Duodenal mucosa (tissue), 2 donors: Measurements from ENCODE around the gene C11orf58.

Source experiments
- H3K27ac ChIP-seq: one replicate; pipeline ENCODE4 v1.7.0; 2013; ENCODE audit warnings: low read depth, low read length
- H3K27me3 ChIP-seq, 2 donors: one replicate each; pipeline ENCODE4 v1.7.0; 2013; ENCODE audit warnings: low read length in 2 of 2, control low read depth in 1 of 2; ENCODE audit not compliant: insufficient read depth in 2 of 2, control insufficient read depth in 1 of 2
- H3K36me3 ChIP-seq, 2 donors: one replicate each; pipeline ENCODE4 v1.7.0; 2013; ENCODE audit warnings: low read length in 2 of 2, control low read depth in 1 of 2; ENCODE audit not compliant: insufficient read depth in 2 of 2, control insufficient read depth in 1 of 2
- H3K4me1 ChIP-seq, 2 donors: one replicate each; pipeline ENCODE4 v1.7.0; 2013; ENCODE audit warnings: low read length in 2 of 2, control low read depth in 1 of 2; ENCODE audit not compliant: insufficient read depth in 2 of 2, control insufficient read depth in 1 of 2
- H3K4me3 ChIP-seq, 2 donors: one replicate each; pipeline ENCODE4 v1.7.0; 2013; ENCODE audit warnings: low read length in 2 of 2, low read depth in 1 of 2
- H3K9ac ChIP-seq, 2 donors: one replicate each; pipeline ENCODE4 v1.7.0; 2013; ENCODE audit warnings: low read length in 2 of 2, low read depth in 1 of 2
- H3K9me3 ChIP-seq, 2 donors: one replicate each; pipeline ENCODE4 v1.7.0; 2013; ENCODE audit warnings: low read length in 2 of 2, control low read depth in 1 of 2; ENCODE audit not compliant: control insufficient read depth in 1 of 2

Gene C11orf58

DNA sequence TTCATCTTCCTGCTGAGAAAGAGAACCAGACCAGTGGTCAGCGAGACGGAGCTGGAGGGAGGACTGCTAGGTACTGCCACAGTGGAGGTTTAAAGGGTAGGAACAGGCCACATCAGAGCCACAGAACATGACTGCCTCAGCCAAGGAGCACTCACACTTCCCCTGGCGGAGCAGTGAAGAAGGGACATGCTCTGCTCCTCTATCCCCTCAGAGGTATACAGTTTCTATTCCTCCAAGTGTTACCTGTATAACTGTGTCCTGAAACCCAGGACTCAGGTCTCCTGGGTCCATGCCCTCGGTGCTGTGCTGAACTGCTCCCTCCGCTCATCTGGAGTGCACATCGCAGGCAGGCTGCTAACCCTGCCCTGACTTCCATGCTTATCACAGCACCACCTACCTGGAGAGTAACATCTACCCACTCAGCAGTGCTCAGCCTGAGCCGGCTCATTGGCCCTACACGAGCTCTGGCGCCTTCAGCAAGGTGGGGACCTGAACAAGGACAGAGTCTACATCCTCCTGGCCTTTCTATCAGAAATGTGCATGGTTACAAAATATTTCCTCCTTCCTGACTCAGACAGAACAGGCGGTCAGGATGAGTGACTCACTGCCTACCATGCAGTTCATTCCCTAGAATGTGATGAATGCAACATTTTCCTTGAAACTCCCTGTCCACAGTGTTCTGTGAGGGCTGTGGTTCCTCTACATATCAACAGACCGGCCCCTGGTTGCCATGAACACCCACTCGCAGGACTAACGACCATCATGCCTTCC lies 52.9 kb downstream of the C11orf58 start:
- Histone ChIP-seq H3K27me3 (no peaks in the 10 kb centered on the region), H3K9ac (no peak overlapping the region), H3K4me3 (no peak overlapping the region), H3K4me1 (peaks cover 10 to 18% of the 10 kb centered on the region in 2 donors), H3K36me3 (peaks cover 13 to 60% of the 10 kb centered on the region in 2 donors), H3K9me3 (no peaks in the 10 kb centered on the region), H3K27ac (no peak overlapping the region)

DNA sequence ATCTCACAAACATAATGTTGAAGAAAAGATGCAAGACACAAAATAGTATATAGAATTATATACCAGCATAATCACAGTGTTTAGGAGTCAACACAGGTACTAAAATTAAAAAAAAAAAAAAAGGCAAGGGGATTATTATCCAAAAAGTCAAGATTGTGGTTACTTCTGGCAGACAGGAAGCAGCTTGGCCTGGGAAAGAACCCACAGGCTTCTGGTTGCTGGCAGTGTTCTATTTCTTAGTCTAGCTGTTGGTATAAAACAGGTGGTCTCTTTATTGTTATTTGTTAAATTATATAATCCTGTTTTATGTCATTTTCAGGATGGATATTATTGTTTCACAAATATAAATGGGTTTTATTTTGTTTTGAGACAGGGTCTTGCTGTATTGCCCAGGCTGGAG lies 54.0 kb downstream of the C11orf58 start:
- H3K9ac ChIP-seq = no peak overlapping the region
- no peaks in the 10 kb centered on the region for H3K9me3 ChIP-seq
- H3K36me3 ChIP-seq = peaks cover 13 to 70% of the 10 kb centered on the region in 2 donors
- H3K27ac ChIP-seq = no peak overlapping the region
- no peak overlapping the region for H3K4me3 ChIP-seq
- peaks cover 8 to 14% of the 10 kb centered on the region in 2 donors for H3K4me1 ChIP-seq
- no peaks in the 10 kb centered on the region for H3K27me3 ChIP-seq

DNA sequence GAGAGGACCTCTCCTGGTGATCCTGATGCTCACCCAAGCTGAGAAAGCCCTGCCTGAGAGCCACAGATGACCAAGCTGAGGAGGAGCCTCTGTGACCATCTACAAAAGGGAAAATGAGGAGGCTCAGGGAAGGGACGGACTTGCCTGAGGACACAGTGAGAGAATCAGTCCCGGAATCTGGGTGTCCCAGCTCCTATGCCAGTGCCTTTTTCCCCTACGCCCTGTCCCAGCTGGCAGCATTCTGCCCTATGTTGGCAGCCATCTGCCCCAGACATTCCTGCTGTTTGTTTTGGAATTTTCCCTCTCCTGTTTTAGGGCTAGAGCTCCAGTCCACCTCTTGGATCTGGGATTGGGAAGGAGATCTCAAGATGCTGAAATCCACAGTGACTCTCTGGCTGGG lies 54.6 kb downstream of the C11orf58 start:
- Histone ChIP-seq H3K27ac (no peak overlapping the region), H3K36me3 (peaks cover 15 to 74% of the 10 kb centered on the region in 2 donors)

DNA sequence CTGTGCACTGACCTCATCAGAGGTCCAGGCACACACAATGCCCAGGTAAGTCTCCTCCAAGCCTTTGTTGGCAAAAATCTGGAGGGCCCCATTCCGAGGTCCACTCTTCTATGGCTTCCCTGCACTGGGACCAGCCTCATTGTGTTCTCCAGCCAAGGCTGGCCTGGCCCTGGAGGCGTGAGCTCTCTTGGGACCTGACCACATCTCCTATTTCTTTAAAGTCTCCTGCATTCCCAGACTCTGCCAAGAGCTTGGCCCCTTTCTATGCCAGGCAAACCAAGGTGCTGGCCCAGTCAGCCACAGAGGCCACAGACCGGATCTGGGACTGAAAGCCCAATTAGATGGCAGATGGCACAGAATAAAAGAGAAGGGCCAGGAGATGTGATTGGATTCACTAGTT lies 55.1 kb downstream of the C11orf58 start:
- Histone ChIP-seq H3K4me3 (no peak overlapping the region), H3K27me3 (no peaks in the 10 kb centered on the region), H3K9me3 (no peaks in the 10 kb centered on the region), H3K4me1 (peaks cover 8 to 14% of the 10 kb centered on the region in 2 donors), H3K27ac (no peak overlapping the region), H3K36me3 (peaks cover 18 to 71% of the 10 kb centered on the region in 2 donors), H3K9ac (no peak overlapping the region)

More for the DNA sequence above, 54.6 kb downstream of the C11orf58 start:
- Histone ChIP-seq H3K4me1 (peaks cover 8 to 14% of the 10 kb centered on the region in 2 donors), H3K9me3 (no peaks in the 10 kb centered on the region), H3K27me3 (no peaks in the 10 kb centered on the region), H3K4me3 (no peak overlapping the region), H3K9ac (no peak overlapping the region)

DNA sequence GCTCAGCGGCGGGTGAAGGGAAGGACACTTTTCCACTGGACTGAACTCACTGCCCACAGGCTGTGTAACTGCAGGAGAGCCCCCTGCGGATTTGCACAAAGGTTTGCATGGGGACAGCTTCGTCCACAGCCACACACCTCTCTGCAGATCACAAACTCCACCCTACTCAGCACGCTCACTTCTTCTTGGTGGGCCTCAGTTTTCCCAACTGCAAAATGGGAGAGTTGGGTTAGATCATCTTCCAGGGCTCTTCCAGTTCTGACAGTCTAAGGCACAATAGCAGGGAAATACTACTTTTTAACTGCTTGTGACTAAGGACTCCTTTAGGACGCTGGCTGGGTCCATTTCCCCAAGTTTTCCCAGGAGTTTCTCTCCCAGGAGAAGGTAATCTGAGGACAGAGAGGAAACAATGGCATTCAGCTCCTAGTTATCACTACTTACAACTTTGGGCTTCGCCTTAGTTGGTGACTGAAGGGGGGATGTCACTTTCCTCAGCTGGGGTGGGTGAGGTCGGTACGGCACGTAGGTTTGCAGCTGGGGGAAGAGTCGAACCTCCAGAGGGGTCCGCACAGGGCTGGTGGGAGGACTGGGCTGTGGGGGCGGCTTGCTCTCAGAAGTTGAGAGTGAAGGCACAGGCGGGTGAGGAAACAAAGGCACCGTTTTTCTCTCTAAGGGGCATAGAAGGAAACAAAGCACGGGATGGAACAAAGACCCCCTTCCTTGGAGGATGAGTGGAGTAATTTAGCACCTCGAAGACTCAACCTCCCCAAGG lies 55.8 kb downstream of the C11orf58 start:
- Histone ChIP-seq H3K9ac (no peak overlapping the region), H3K27ac (no peak overlapping the region), H3K27me3 (no peaks in the 10 kb centered on the region), H3K4me1 (peaks cover 8 to 14% of the 10 kb centered on the region in 2 donors), H3K36me3 (peaks cover 18 to 65% of the 10 kb centered on the region in 2 donors), H3K9me3 (no peaks in the 10 kb centered on the region), H3K4me3 (no peak overlapping the region)

DNA sequence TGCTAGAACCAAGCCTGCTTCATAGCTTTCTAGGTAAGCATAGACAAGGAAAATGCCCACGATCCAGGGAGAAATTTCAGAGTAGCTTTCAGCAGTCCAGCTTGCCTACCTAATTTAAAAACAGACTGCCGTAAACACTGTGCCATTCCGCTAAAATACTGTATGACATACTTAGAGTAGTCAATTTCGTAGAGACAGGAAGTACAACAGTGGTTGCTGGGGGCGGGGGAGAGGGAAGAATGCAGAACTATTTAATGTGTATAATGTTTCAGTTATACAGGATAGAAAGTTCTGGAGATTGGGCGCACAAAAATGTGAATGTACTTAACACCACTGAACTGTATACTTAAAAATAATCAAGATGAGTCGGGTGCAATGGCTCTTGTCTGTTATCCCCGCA lies 56.7 kb downstream of the C11orf58 start:
- Histone ChIP-seq H3K4me1 (peaks cover 8 to 14% of the 10 kb centered on the region in 2 donors), H3K36me3 (peaks cover 25 to 61% of the 10 kb centered on the region in 2 donors), H3K9ac (no peak overlapping the region), H3K9me3 (no peaks in the 10 kb centered on the region), H3K27ac (no peak overlapping the region), H3K4me3 (no peak overlapping the region), H3K27me3 (no peaks in the 10 kb centered on the region)

DNA sequence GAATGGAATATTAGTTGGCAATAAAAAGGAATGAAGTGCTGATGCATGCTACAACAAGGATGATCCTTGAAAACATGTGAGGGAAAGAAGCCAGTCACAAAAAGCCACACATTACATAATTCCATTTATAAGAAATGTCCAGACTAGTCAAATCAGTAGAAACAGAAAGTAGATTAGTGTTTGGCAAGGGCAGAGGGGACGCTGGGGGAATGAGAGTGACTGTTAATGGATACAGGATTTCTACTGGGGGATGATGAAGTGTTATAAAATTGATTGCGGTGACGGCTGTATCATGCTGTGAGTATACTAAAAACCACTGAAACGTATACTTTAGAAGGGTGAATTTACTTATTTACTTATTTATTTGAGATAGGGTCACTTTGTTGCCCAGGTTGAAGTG lies 57.9 kb downstream of the C11orf58 start:
- Histone ChIP-seq H3K27me3 (no peaks in the 10 kb centered on the region), H3K36me3 (peaks cover 27 to 61% of the 10 kb centered on the region in 2 donors), H3K4me1 (peaks cover 5 to 7% of the 10 kb centered on the region in 2 donors), H3K9ac (no peak overlapping the region), H3K4me3 (no peak overlapping the region), H3K27ac (no peak overlapping the region), H3K9me3 (no peaks in the 10 kb centered on the region)

DNA sequence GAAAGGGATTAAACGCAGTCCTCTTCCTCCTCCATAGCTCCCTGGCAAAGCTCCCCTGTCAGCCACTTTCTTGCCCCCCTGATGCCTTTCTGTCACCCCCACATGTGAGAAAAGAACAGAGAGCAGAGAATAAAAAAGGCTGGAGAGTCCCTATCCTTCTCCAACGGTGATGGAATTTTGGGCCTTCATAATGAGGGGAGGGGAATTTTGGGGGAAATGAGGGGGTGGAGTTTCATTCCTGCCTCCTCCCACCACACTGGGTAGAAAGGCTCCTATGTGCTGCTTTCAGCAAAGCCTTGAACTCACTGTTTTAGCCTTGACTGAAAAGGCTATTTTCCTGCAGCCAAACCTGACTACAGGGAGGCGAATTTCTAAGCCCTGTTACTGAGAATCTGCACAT lies 59.3 kb downstream of the C11orf58 start:
- no peaks in the 10 kb centered on the region for H3K4me1 ChIP-seq
- no peak overlapping the region for H3K4me3 ChIP-seq
- no peak overlapping the region for H3K27ac ChIP-seq
- peaks cover 26 to 63% of the 10 kb centered on the region in 2 donors for H3K36me3 ChIP-seq
- H3K27me3 ChIP-seq = no peaks in the 10 kb centered on the region
- H3K9me3 ChIP-seq = no peaks in the 10 kb centered on the region
- H3K9ac ChIP-seq = no peak overlapping the region

DNA sequence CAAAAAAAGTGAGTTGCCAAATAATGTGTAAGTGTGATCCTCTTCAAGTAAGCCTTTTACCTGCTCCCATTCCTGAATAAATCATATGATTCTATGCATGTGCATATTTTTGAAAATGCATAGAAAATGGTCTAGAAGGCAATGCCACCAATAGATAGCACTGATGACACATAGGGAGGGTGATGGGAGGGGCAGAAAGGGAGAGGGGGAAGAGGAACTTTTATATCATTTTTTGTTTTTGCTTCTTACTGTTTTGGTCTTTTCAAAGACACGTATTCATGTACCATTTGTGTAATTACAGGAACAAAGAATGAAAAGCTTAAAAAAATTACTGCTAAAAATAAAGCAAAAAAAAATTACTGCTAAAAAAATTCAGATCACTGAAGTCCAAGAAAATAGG lies 60.8 kb downstream of the C11orf58 start:
- H3K27me3 ChIP-seq = no peaks in the 10 kb centered on the region
- no peak overlapping the region for H3K27ac ChIP-seq
- no peak overlapping the region for H3K9ac ChIP-seq
- H3K36me3 ChIP-seq = peaks cover 20 to 53% of the 10 kb centered on the region in 2 donors
- H3K4me3 ChIP-seq = no peak overlapping the region
- peaks cover 4% of the 10 kb centered on the region in 2 donors for H3K4me1 ChIP-seq
- no peaks in the 10 kb centered on the region for H3K9me3 ChIP-seq

DNA sequence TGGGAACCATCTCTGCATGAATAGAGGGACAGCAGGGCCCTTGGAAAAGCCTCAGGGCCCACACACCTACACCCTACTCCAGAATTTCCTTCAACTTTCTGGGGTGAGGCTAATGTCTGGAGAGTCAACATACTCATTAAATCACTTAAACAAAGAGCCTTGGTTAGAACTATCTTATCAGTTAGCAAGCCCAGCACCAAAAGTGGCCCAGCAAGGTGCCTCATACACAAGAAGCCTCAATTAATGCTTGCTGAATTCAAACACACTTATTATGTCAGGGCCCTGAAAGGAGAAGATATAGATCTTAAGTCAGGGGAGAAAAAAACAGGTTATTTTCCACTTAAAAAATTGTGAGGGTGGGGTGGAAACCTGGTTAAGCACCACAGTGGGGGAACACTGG lies 61.4 kb downstream of the C11orf58 start:
- no peak overlapping the region for H3K4me3 ChIP-seq
- peaks cover 20 to 48% of the 10 kb centered on the region in 2 donors for H3K36me3 ChIP-seq
- no peak overlapping the region for H3K9ac ChIP-seq

More for the DNA sequence above, 61.4 kb downstream of the C11orf58 start:
- H3K9me3 ChIP-seq = no peaks in the 10 kb centered on the region
- H3K27ac ChIP-seq = no peak overlapping the region
- H3K27me3 ChIP-seq = no peaks in the 10 kb centered on the region
- H3K4me1 ChIP-seq = peaks cover 11% of the 10 kb centered on the region in 2 donors
